WTC11 (cell line): Measurements from ENCODE around the gene EMC9. TPM values are rescaled to one million over a fixed set of nuclear protein-coding genes. Genes with fewer than 3 reads are reported as not detected.

Experiments
- ATAC-seq: fragments of 200-7000 bp; cut with Tn5 transposase; 2 replicates; pipeline ENCODE4 v1.10.0; 2021; ENCODE audit warnings: mild to moderate bottlenecking, moderate library complexity
- CTCF ChIA-PET: fragments of 300-600 bp; sonication (Branson Sonifier 250); formaldehyde crosslinking; loops from one replicate; lab custom pipeline; 2021; ENCODE audit warnings: antibody characterized with exemption; lab: Charles Lee
- POLR2A ChIA-PET: fragments of 350-600 bp; sonication (Branson Sonifier 250); formaldehyde crosslinking; loops from one replicate; lab custom pipeline; 2021; ENCODE audit warnings: antibody characterized with exemption; lab: Charles Lee
- DNase-seq: peaks from one replicate; pipeline ENCODE4 v3.0.0; 2021; ENCODE audit warnings: low spot score
- H3K27ac Mint-ChIP-seq: 2 replicates; pipeline ENCODE4 v1.8.0; 2021; ENCODE audit warnings: mixed read lengths
- H3K27me3 Mint-ChIP-seq: 2 replicates; pipeline ENCODE4 v1.8.0; 2021; ENCODE audit warnings: low read depth, mild to moderate bottlenecking, moderate library complexity, mixed read lengths
- H3K36me3 Mint-ChIP-seq: 2 replicates; pipeline ENCODE4 v1.8.0; 2021; ENCODE audit warnings: mixed read lengths
- H3K4me1 Mint-ChIP-seq: 2 replicates; pipeline ENCODE4 v1.8.0; 2022; ENCODE audit warnings: mixed read lengths
- H3K4me3 Mint-ChIP-seq: 2 replicates; pipeline ENCODE4 v1.8.0; 2021; ENCODE audit warnings: mild to moderate bottlenecking, moderate library complexity, mixed read lengths
- H3K9me3 Mint-ChIP-seq: 2 replicates; pipeline ENCODE4 v1.8.0; 2021; ENCODE audit warnings: mixed read lengths
- ARID4B ChIP-seq: sonication (generic); formaldehyde crosslinking; IDR thresholded peaks from 2 replicates; pipeline ENCODE4 v1.8.0; 2023; ENCODE audit warnings: missing genetic modification reagents, mild to moderate bottlenecking, borderline replicate concordance
- ATF1 ChIP-seq: sonication (generic); formaldehyde crosslinking; IDR thresholded peaks from 2 replicates; pipeline ENCODE4 v1.8.1; 2023; ENCODE audit warnings: mild to moderate bottlenecking, moderate library complexity, missing genetic modification reagents
- ATF2 ChIP-seq: sonication (generic); formaldehyde crosslinking; IDR thresholded peaks from 2 replicates; pipeline ENCODE4 v1.8.1; 2022; ENCODE audit warnings: low read depth, missing genetic modification reagents, borderline replicate concordance
- E2F1 ChIP-seq: sonication (generic); formaldehyde crosslinking; IDR thresholded peaks from 2 replicates; pipeline ENCODE4 v1.8.0; 2022; ENCODE audit warnings: mild to moderate bottlenecking, missing genetic modification reagents
- E2F5 ChIP-seq: sonication (generic); formaldehyde crosslinking; IDR thresholded peaks from 2 replicates; pipeline ENCODE4 v1.8.1; 2022; ENCODE audit warnings: mild to moderate bottlenecking, moderate library complexity, missing genetic modification reagents
- FOXK1 ChIP-seq: sonication (generic); formaldehyde crosslinking; IDR thresholded peaks from 2 replicates; pipeline ENCODE4 v1.8.0; 2022; ENCODE audit warnings: mild to moderate bottlenecking, moderate library complexity, missing genetic modification reagents
- HMGXB4 ChIP-seq: sonication (generic); formaldehyde crosslinking; IDR thresholded peaks from 2 replicates; pipeline ENCODE4 v1.8.1; 2023; ENCODE audit warnings: mild to moderate bottlenecking, moderate library complexity, missing genetic modification reagents
- IRF2 ChIP-seq: sonication (generic); formaldehyde crosslinking; IDR thresholded peaks from 2 replicates; pipeline ENCODE4 v1.8.0; 2022; ENCODE audit warnings: low read depth, missing genetic modification reagents, borderline replicate concordance
- NFATC4 ChIP-seq: fragments of 250-450 bp; sonication (Bioruptor Pico); IDR thresholded peaks from 2 replicates; pipeline ENCODE4 v1.9.0; 2021; ENCODE audit warnings: mild to moderate bottlenecking
- NR2C2 ChIP-seq: sonication (generic); formaldehyde crosslinking; IDR thresholded peaks from 2 replicates; pipeline ENCODE4 v1.8.0; 2022; ENCODE audit warnings: mild to moderate bottlenecking, missing genetic modification reagents
- PRDM15 ChIP-seq: sonication (generic); formaldehyde crosslinking; IDR thresholded peaks from 2 replicates; pipeline ENCODE4 v1.8.0; 2022; ENCODE audit warnings: missing genetic modification reagents
- SOX15 ChIP-seq: fragments of 250-450 bp; sonication (Bioruptor Pico); IDR thresholded peaks from 2 replicates; pipeline ENCODE4 v1.9.0; 2021; ENCODE audit warnings: mild to moderate bottlenecking
- USF1 ChIP-seq: sonication (generic); formaldehyde crosslinking; IDR thresholded peaks from 2 replicates; pipeline ENCODE4 v1.8.0; 2022; ENCODE audit warnings: mild to moderate bottlenecking, missing genetic modification reagents
- ZNF219 ChIP-seq: sonication (generic); formaldehyde crosslinking; IDR thresholded peaks from 2 replicates; pipeline ENCODE4 v1.8.0; 2023; ENCODE audit warnings: missing genetic modification reagents, mild to moderate bottlenecking, borderline replicate concordance
- ZNF512 ChIP-seq: sonication (generic); formaldehyde crosslinking; IDR thresholded peaks from 2 replicates; pipeline ENCODE4 v1.8.1; 2022; ENCODE audit warnings: missing genetic modification reagents, borderline replicate concordance
- total RNA-seq: library from RNA; stranded (reverse); gene quantifications from 3 replicates; pipeline ENCODE4 v1.2.3, GENCODE V29; 2021

EMC9 gene
- total RNA-seq, 1 experiment from 2014 or later: 44.4 TPM

- peaks cover 37% of the 10 kb centered on the region for H3K36me3 Mint-ChIP-seq
- TF ChIP-seq SOX15 (no peak), ATF1 (CRISPR knock-in tag) (no peak), E2F1 (CRISPR knock-in tag) (no peak), ARID4B (no peak), NFATC4 (no peak), HMGXB4 (CRISPR knock-in tag) (no peak), FOXK1 (CRISPR knock-in tag) (no peak), USF1 (CRISPR knock-in tag) (no peak)
- ChIA-PET CTCF (interaction anchor here (1.2 kb wide), 1 partner anchor 31 kb away, joined by 3 read pairs; the partner anchor contains the start of gene MDP1), POLR2A (no interaction called here)
- H3K4me3 Mint-ChIP-seq: no peak overlapping the region
- ATAC-seq (no peak), DNase-seq (no peak)
- no peaks in the 10 kb centered on the region for H3K27me3 Mint-ChIP-seq
- peaks cover 16% of the 10 kb centered on the region for H3K4me1 Mint-ChIP-seq
- no peaks in the 10 kb centered on the region for H3K9me3 Mint-ChIP-seq
- H3K27ac Mint-ChIP-seq: no peak overlapping the region
Measured at GRCh38 chr14:24185026-24185425, 43.6 kb upstream of the EMC9 start.

GRCh38 chr14:24184104-24184970 is 42.9 kb upstream of the EMC9 start:
- no peak overlapping the region for H3K4me3 Mint-ChIP-seq
- H3K36me3 Mint-ChIP-seq: peaks cover 42% of the 10 kb centered on the region
- no peaks in the 10 kb centered on the region for H3K27me3 Mint-ChIP-seq
- ATAC-seq (no peak), DNase-seq (no peak)
- H3K4me1 Mint-ChIP-seq: peaks cover 15% of the 10 kb centered on the region
- POLR2A ChIA-PET: no interaction called here
- CTCF ChIA-PET: interaction anchor here (1.0 to 1.2 kb wide), 2 partner anchors 23 to 31 kb away, joined by 3 to 5 read pairs; partner anchors contain the start of genes IRF9 and MDP1
- H3K9me3 Mint-ChIP-seq: no peaks in the 10 kb centered on the region
- no peak overlapping the region for H3K27ac Mint-ChIP-seq
- no peak for TF ChIP-seq E2F5 (CRISPR knock-in tag)
- TF ChIP-seq ZNF219 (CRISPR knock-in tag): no peak
- TF ChIP-seq IRF2 (CRISPR knock-in tag): no peak
- TF ChIP-seq ZNF512 (CRISPR knock-in tag): no peak
- no peak for TF ChIP-seq ATF2 (CRISPR knock-in tag)
- TF ChIP-seq PRDM15 (CRISPR knock-in tag): no peak
- TF ChIP-seq NR2C2 (CRISPR knock-in tag): no peak
